ENCODE measurements around the gene BHMT. TPM values are rescaled to one million over a fixed set of nuclear protein-coding genes. Genes with fewer than 3 reads are reported as not detected.
"Not testable (repeated sequence)": the region's sequence is repeated elsewhere in the genome, so short reads cannot be mapped to it uniquely, and the experiment has no call there.

The BHMT gene
- total RNA-seq, 1 donor from 2014 or later = not detected

DNA sequence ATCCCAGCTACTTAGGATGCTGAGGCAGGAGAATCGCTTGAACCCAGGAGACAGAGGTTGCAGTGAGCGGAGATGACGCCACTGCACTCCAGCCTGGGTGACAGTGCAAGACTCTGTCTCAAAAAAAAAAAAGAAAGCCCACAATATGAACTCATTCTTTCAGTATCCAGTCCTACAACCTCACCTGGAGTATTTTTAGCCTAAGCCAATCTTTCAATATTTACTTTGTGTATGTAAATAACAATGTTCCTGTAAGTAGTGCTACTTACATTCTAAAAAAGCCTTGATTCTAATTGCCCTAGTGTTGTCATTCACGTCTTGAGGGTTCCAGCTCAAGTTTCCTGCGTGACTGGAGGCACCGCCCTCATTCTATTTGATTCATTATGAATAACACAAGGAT lies 62.0 kb downstream of the BHMT start:
- DNase-seq = no peak

DNA sequence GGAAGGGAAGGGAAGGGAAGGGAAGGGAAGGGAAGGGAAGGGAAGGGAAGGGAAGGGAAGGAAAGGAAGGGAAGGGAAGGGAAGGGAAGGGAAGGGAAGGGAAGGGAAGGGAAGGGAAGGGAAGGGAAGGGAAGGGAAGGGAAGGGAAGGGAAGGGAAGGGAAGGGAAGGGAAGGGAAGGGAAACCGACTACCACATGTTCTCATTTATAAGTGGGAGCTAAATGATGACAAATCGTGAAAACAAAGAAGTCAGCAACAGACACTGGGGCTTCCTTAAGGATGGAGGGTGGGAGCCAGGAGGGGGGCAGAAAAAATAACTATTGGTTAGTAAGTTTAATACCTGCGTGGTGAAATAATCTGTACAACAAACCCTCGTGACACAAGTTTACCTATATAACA lies 68.8 kb downstream of the BHMT start:
- not testable (repeated sequence) for DNase-seq

DNA sequence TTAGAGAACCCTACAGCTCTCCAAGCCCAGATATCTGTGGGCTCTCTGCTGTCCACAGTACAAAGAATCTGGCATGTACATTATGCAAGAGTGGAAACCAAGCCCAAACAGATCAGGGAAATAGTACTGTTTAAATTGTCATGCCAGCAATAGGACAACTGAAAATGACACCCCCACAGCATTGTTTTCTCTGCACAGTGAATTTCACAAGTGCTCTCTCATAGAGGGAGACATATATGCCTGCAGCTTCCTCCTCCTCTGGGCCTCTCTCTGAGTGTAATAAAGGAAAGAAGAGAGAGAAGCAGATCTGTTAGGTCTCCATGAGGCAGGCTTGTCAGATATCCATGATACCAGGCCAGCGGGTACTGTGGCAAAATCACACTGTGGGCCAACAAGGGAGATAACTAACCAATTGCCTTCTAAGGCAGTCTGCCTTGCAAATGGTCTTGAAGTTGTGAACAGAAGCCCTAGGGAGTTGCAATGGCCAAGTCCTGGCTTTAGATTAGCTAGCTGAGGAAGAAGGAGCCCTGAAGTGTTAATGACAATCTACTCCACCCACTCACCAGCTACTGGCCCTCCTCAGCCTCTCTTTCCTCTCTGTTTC lies 69.9 kb downstream of the BHMT start:
- no peak for DNase-seq

Other genes starting within 250 kb of the BHMT start
- 15.7 and 17.9 TPM in 2 replicates for gene ARSB, start 126.5 kb upstream of the BHMT start, total RNA-seq
- 0.68 and 1.4 TPM in 2 replicates for gene DMGDH, start 42.1 kb upstream of the BHMT start, total RNA-seq
- gene BHMT2, start 42.0 kb upstream of the BHMT start, total RNA-seq = 5.4 and 18.7 TPM in 2 replicates
- gene JMY, start 124.3 kb downstream of the BHMT start, total RNA-seq = 12.5 and 13.8 TPM in 2 replicates

All from dermis blood vessel endothelial cell (primary cell).